ENCODE data around the gene LRRFIP1.
"Not testable (repeated sequence)": the region's sequence is repeated elsewhere in the genome, so short reads cannot be mapped to it uniquely, and the experiment has no call there.

DNA sequence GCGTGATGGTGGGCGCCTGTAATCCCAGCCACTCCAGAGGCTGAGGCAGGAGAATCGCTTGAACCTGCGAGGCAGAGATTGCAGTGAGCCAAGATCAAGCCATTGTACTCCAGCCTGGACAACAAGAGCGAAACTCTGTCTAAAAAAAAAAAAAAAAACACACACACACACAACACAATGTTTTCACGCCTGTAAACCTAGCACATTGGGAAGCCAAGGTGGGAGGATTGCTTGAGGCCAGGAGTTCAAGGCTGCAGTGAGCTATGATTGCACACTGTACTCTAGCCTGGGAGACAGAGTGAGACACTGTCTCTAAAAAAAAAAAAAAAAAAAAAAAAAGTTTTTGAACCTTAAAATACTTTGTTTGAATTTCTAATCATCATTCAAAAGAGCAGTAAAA is 137.7 kb downstream of the LRRFIP1 start:
- TF ChIP-seq, protein P1, sequence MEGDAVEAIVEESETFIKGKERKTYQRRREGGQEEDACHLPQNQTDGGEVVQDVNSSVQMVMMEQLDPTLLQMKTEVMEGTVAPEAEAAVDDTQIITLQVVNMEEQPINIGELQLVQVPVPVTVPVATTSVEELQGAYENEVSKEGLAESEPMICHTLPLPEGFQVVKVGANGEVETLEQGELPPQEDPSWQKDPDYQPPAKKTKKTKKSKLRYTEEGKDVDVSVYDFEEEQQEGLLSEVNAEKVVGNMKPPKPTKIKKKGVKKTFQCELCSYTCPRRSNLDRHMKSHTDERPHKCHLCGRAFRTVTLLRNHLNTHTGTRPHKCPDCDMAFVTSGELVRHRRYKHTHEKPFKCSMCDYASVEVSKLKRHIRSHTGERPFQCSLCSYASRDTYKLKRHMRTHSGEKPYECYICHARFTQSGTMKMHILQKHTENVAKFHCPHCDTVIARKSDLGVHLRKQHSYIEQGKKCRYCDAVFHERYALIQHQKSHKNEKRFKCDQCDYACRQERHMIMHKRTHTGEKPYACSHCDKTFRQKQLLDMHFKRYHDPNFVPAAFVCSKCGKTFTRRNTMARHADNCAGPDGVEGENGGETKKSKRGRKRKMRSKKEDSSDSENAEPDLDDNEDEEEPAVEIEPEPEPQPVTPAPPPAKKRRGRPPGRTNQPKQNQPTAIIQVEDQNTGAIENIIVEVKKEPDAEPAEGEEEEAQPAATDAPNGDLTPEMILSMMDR (IDR thresholded peaks at IDR 0.05) = not testable (repeated sequence)
- not testable (repeated sequence) for TF ChIP-seq POLR2A (IDR thresholded peaks at IDR 0.05)

Data from esophagus squamous epithelium (tissue), 4 donors.